GM12878 (cell line): ENCODE data around the gene DHPS. TPM values are rescaled to one million over a fixed set of nuclear protein-coding genes. Genes with fewer than 3 reads are reported as not detected.
A peak's percentile ranks its signal among the peaks of the same experiment; 100 is the strongest.

Experiments
- BCL11A ChIP-seq: IDR thresholded peaks from 2 replicates; pipeline ENCODE4 v1.6.1; 2011; ENCODE audit warnings: low read depth, low read length
- BCL3 ChIP-seq: IDR thresholded peaks from 2 replicates; pipeline ENCODE4 v1.6.1; 2011; ENCODE audit warnings: borderline replicate concordance, low read depth, mild to moderate bottlenecking, moderate library complexity, low read length; ENCODE audit not compliant: insufficient read depth, poor library complexity, severe bottlenecking
- BHLHE40 ChIP-seq, 2 experiments: fragments of 450-650 bp in 1 of 2; IDR thresholded peaks; 2 replicates each; pipeline ENCODE4 v1.6.1; 2011 to 2017; ENCODE audit warnings: low read depth in 2 of 2, borderline replicate concordance in 1 of 2, improper control_type of control experiment in 1 of 2, low read length in 1 of 2, mild to moderate bottlenecking in 1 of 2
- CHD1 ChIP-seq: IDR thresholded peaks from 2 replicates; pipeline ENCODE4 v1.6.1; 2012; ENCODE audit warnings: low read depth, low read length, improper control_type of control experiment
- CHD2 ChIP-seq: IDR thresholded peaks from 2 replicates; pipeline ENCODE4 v1.6.1; 2011; ENCODE audit warnings: low read depth, low read length, improper control_type of control experiment, borderline replicate concordance
- DPF2 ChIP-seq: fragments of 450-650 bp; IDR thresholded peaks from 2 replicates; pipeline ENCODE4 v1.6.1; 2017; ENCODE audit warnings: mild to moderate bottlenecking
- E4F1 ChIP-seq: fragments of 450-650 bp; IDR thresholded peaks from 2 replicates; pipeline ENCODE4 v1.6.1; 2018; ENCODE audit warnings: borderline replicate concordance, mild to moderate bottlenecking; ENCODE audit not compliant: partially characterized antibody
- IKZF1 ChIP-seq: fragments of 450-650 bp; conservative IDR thresholded peaks from 2 replicates; pipeline ENCODE4 v1.6.1; 2017; ENCODE audit warnings: antibody characterized with exemption, mild to moderate bottlenecking
- IKZF2 ChIP-seq, 2 experiments: fragments of 450-650 bp; IDR thresholded peaks; 2 replicates each; pipeline ENCODE4 v1.6.1; 2017; ENCODE audit warnings: mild to moderate bottlenecking in 2 of 2, moderate library complexity in 2 of 2
- IRF4 ChIP-seq: IDR thresholded peaks from 2 replicates; pipeline ENCODE4 v1.6.1; 2011; ENCODE audit warnings: low read depth, low read length
- LARP7 ChIP-seq: fragments of 450-650 bp; IDR thresholded peaks from 2 replicates; pipeline ENCODE4 v1.6.1; 2017; ENCODE audit warnings: mild to moderate bottlenecking
- MAX ChIP-seq: IDR thresholded peaks from 2 replicates; pipeline ENCODE4 v1.6.1; 2012; ENCODE audit warnings: low read depth, low read length, improper control_type of control experiment
- MEF2A ChIP-seq: IDR thresholded peaks from 2 replicates; pipeline ENCODE4 v1.6.1; 2011; ENCODE audit warnings: low read depth, mild to moderate bottlenecking, low read length, moderate library complexity; ENCODE audit not compliant: insufficient read depth
- MEF2B ChIP-seq: fragments of 450-650 bp; IDR thresholded peaks from 2 replicates; pipeline ENCODE4 v1.6.1; 2018; ENCODE audit warnings: mild to moderate bottlenecking, moderate library complexity; ENCODE audit not compliant: partially characterized antibody, poor library complexity, severe bottlenecking
- PAX5 ChIP-seq: IDR thresholded peaks from 2 replicates; pipeline ENCODE4 v1.6.1; 2011; ENCODE audit warnings: low read depth, low read length, borderline replicate concordance
- POLR2A ChIP-seq: IDR thresholded peaks from 2 replicates; pipeline ENCODE4 v1.6.1; 2011; ENCODE audit warnings: low read depth, mild to moderate bottlenecking, low read length
- RAD51 ChIP-seq: fragments of 450-650 bp; IDR thresholded peaks from 2 replicates; pipeline ENCODE4 v1.6.1; 2016; ENCODE audit warnings: moderate library complexity, mild to moderate bottlenecking, inconsistent platforms
- RELA ChIP-seq: fragments of 450-650 bp; IDR thresholded peaks from 2 replicates; pipeline ENCODE4 v1.8.0; 2014; ENCODE audit warnings: borderline replicate concordance; ENCODE audit not compliant: partially characterized antibody
- SIN3A ChIP-seq: IDR thresholded peaks from 2 replicates; pipeline ENCODE4 v1.6.1; 2012; ENCODE audit warnings: low read depth, low read length, improper control_type of control experiment
- SMC3 ChIP-seq: IDR thresholded peaks from 2 replicates; pipeline ENCODE4 v1.6.1; 2011; ENCODE audit warnings: low read length, improper control_type of control experiment, borderline replicate concordance
- TBL1XR1 ChIP-seq: IDR thresholded peaks from 2 replicates; pipeline ENCODE4 v1.6.1; 2012; ENCODE audit warnings: low read depth, low read length, improper control_type of control experiment
- TCF12 ChIP-seq: IDR thresholded peaks from 2 replicates; pipeline ENCODE4 v1.6.1; 2011; ENCODE audit warnings: low read depth, mild to moderate bottlenecking, low read length
- ZBTB4 ChIP-seq: fragments of 450-650 bp; formaldehyde crosslinking; IDR thresholded peaks from 2 replicates; pipeline ENCODE4 v1.4.0; 2022; ENCODE audit warnings: mild to moderate bottlenecking, moderate library complexity
- ZNF274 ChIP-seq: IDR thresholded peaks from one replicate; pipeline ENCODE4 v1.8.0; 2011; ENCODE audit not compliant: insufficient read length, insufficient read depth
- polyA plus RNA-seq, 11 experiments: library from polyadenylated mRNA; depleted of rRNA in 4 of 11; unstranded in 6 of 11; stranded (reverse) in 5 of 11; fragments of >200 nt; fragmentation: Nextera tagmentation in 4 of 11; fragmentation: Illumina TruSeq in 1 of 11; extraction: Ambion mirVana in 4 of 11; extraction: Trizol in 1 of 11; gene quantifications; 1 replicate in 1 of 11; 2 replicates in 10 of 11; pipeline versions ENCODE4 v1.2.1 to v1.2.3, GENCODE V29; 2011 to 2016; ENCODE audit warnings: inconsistent platforms in 2 of 11, missing spikeins in 2 of 11, low read depth in 1 of 11
- total RNA-seq, 4 experiments: library from RNA; depleted of rRNA in 3 of 4; stranded (reverse); fragments of >200 nt in 3 of 4; fragmentation: Illumina TruSeq in 1 of 4; extraction: Trizol in 1 of 4; gene quantifications; 2 replicates each; pipeline versions ENCODE4 v1.2.1 to v1.2.3, GENCODE V29; 2013 to 2021

DHPS gene
- total and polyA plus RNA-seq, 10 of the 15 experiments (the other 5 are each of a cell fraction or from before 2014, with no cell fraction given) = 36.4 to 104 (median 83.4) TPM

- TF ChIP-seq CHD2 = no peak
- TF ChIP-seq PAX5 = no peak
- TF ChIP-seq DPF2 = 0 out of 2 replicates have a peak, but pooled peaks have one; percentile 43
- TF ChIP-seq SIN3A = 0 out of 2 replicates have a peak, but pooled peaks have one; percentile 28
- TF ChIP-seq BHLHE40 (IDR thresholded peaks at IDR 0.05; ENCODE audit: borderline replicate concordance in 1 of 2, low read depth in 2 of 2, low read length in 1 of 2) = peak; percentile 97 to 100
- peak; percentile 60; the same call in 1 of the 2 replicates for TF ChIP-seq IRF4
- TF ChIP-seq MEF2A = 0 out of 2 replicates have a peak, but pooled peaks have one; percentile 10
- peak; percentile 53 for TF ChIP-seq RELA
- TF ChIP-seq BCL3 = no peak
- no peak for TF ChIP-seq SMC3
- TF ChIP-seq E4F1 = peak; percentile 10
- no peak for TF ChIP-seq CHD1
- TF ChIP-seq IKZF2 (IDR thresholded peaks at IDR 0.05) = peak; percentile 64 to 67
- peak; percentile 13; the same call in 1 of the 2 replicates for TF ChIP-seq LARP7
- TF ChIP-seq TBL1XR1 = peak; percentile 15; the same call in 1 of the 2 replicates
- peak; percentile 100 for TF ChIP-seq RAD51
- TF ChIP-seq TCF12 = no peak
- TF ChIP-seq BCL11A = no peak
- TF ChIP-seq MEF2B = peak; percentile 77
- TF ChIP-seq POLR2A = peak; percentile 51; the same call in 1 of the 2 replicates
- TF ChIP-seq ZBTB4 (CRISPR knock-in tag) = peak; percentile 95
- peak; percentile 92 for TF ChIP-seq IKZF1
- TF ChIP-seq ZNF274 = no peak
- TF ChIP-seq MAX = peak; percentile 93
These were observed 41.1 kb upstream of the DHPS start (continued) for GRCh38 chr19:12722566-12723380.
